ENCODE results near the gene RNF38. TPM values are rescaled to one million over a fixed set of nuclear protein-coding genes. Genes with fewer than 3 reads are reported as not detected.

RNF38 gene
- total RNA-seq, 1 donor from 2014 or later, result 22.8 TPM

- Histone ChIP-seq H3K4me1 (no peaks in the 10 kb centered on the region), H3K36me3 (peaks cover 4 to 61% of the 10 kb centered on the region in 2 donors), H3K27ac (no peak overlapping the region), H3K9me3 (no peaks in the 10 kb centered on the region), H3K4me3 (no peak overlapping the region), H3K27me3 (no peaks in the 10 kb centered on the region)
- intact Hi-C loops (cut with DNase I), result no loop called here
- TF ChIP-seq POLR2A (IDR thresholded peaks at IDR 0.05) (no peak), POLR2AphosphoS5 (IDR thresholded peaks at IDR 0.05; ENCODE audit: insufficient read depth in 1 of 2, low read depth in 1 of 2) (no peak), CTCF (IDR thresholded peaks at IDR 0.05) (no peak)
- DNase-seq (ENCODE audit: extremely low spot score in 2 of 2), result no peak
These were observed 53.5 kb downstream of the RNF38 start for GRCh38 chr9:36346569-36346968.

GRCh38 chr9:36345103-36345846 lies 54.8 kb downstream of the RNF38 start:
- H3K36me3 ChIP-seq, result peaks cover 4 to 60% of the 10 kb centered on the region in 2 donors
- no peaks in the 10 kb centered on the region for H3K4me1 ChIP-seq
- no peak overlapping the region for H3K27ac ChIP-seq
- DNase-seq (ENCODE audit: extremely low spot score in 2 of 2), result no peak
- H3K4me3 ChIP-seq, result no peak overlapping the region
- no peaks in the 10 kb centered on the region for H3K9me3 ChIP-seq
- TF ChIP-seq POLR2AphosphoS5 (IDR thresholded peaks at IDR 0.05; ENCODE audit: insufficient read depth in 1 of 2, low read depth in 1 of 2), result no peak
- no peak for TF ChIP-seq CTCF (IDR thresholded peaks at IDR 0.05)
- no peak for TF ChIP-seq POLR2A (IDR thresholded peaks at IDR 0.05)
- intact Hi-C loops (cut with DNase I), result no loop called here
- H3K27me3 ChIP-seq, result no peaks in the 10 kb centered on the region

GRCh38 chr9:36341936-36342577 lies 58.0 kb downstream of the RNF38 start:
- H3K9me3 ChIP-seq, result no peaks in the 10 kb centered on the region
- no peaks in the 10 kb centered on the region for H3K4me1 ChIP-seq
- TF ChIP-seq CTCF (IDR thresholded peaks at IDR 0.05), result no peak
- TF ChIP-seq POLR2AphosphoS5 (IDR thresholded peaks at IDR 0.05; ENCODE audit: insufficient read depth in 1 of 2, low read depth in 1 of 2), result no peak
- no peak for TF ChIP-seq POLR2A (IDR thresholded peaks at IDR 0.05)
- DNase-seq (ENCODE audit: extremely low spot score in 2 of 2), result no peak
- no peak overlapping the region for H3K4me3 ChIP-seq
- intact Hi-C loops (cut with DNase I), result no loop called here
- H3K27ac ChIP-seq, result no peak overlapping the region
- no peaks in the 10 kb centered on the region for H3K27me3 ChIP-seq
- peaks cover 4 to 58% of the 10 kb centered on the region in 2 donors for H3K36me3 ChIP-seq

- TF ChIP-seq CTCF (IDR thresholded peaks at IDR 0.05), result no peak
- no peak for TF ChIP-seq POLR2AphosphoS5 (IDR thresholded peaks at IDR 0.05; ENCODE audit: insufficient read depth in 1 of 2, low read depth in 1 of 2)
- no peak for TF ChIP-seq POLR2A (IDR thresholded peaks at IDR 0.05)
- Histone ChIP-seq H3K4me3 (no peak overlapping the region), H3K9me3 (no peaks in the 10 kb centered on the region), H3K36me3 (peaks cover 0 to 32% of the 10 kb centered on the region in 2 donors), H3K4me1 (no peaks in the 10 kb centered on the region), H3K27me3 (no peaks in the 10 kb centered on the region), H3K27ac (no peak overlapping the region)
- DNase-seq (ENCODE audit: extremely low spot score in 2 of 2), result no peak
- intact Hi-C loops (cut with DNase I), result loop anchor here (5.0 kb wide), 1 partner anchor 211 kb away; no protein-coding TSS in a partner anchor
These were observed 62.2 kb downstream of the RNF38 start for GRCh38 chr9:36337865-36338264.

- intact Hi-C loops (cut with DNase I), result loop anchor here (5.0 kb wide), 1 partner anchor 210 kb away; no protein-coding TSS in a partner anchor
- TF ChIP-seq POLR2AphosphoS5 (IDR thresholded peaks at IDR 0.05; ENCODE audit: insufficient read depth in 1 of 2, low read depth in 1 of 2) (no peak), CTCF (IDR thresholded peaks at IDR 0.05) (no peak), POLR2A (IDR thresholded peaks at IDR 0.05) (no peak)
- no peaks in the 10 kb centered on the region for H3K4me1 ChIP-seq
- no peak for DNase-seq (ENCODE audit: extremely low spot score in 2 of 2)
- no peaks in the 10 kb centered on the region for H3K27me3 ChIP-seq
- peaks cover 0 to 27% of the 10 kb centered on the region in 2 donors for H3K36me3 ChIP-seq
- H3K4me3 ChIP-seq, result no peak overlapping the region
- no peaks in the 10 kb centered on the region for H3K9me3 ChIP-seq
- H3K27ac ChIP-seq, result no peak overlapping the region
These were observed 63.1 kb downstream of the RNF38 start for GRCh38 chr9:36337002-36337401.

Measured in vagina (tissue), 2 donors.